Osteoblast (primary cell): ENCODE measurements around the gene NEK9. TPM values are rescaled to one million over a fixed set of nuclear protein-coding genes. Genes with fewer than 3 reads are reported as not detected.
A peak's percentile ranks its signal among the peaks of the same experiment; 100 is the strongest.

ENCODE experiments used
- DNase-seq: peaks from one replicate; pipeline ENCODE4 v3.0.0; 2011; ENCODE audit warnings: low spot score, mixed read lengths; ENCODE audit not compliant: insufficient read length; ENCODE audit errors: missing footprints
- H2AFZ ChIP-seq: 2 replicates; pipeline ENCODE4 v1.6.0; 2011; ENCODE audit warnings: mild to moderate bottlenecking, low read length
- H3K27ac ChIP-seq: 2 replicates; pipeline ENCODE4 v1.5.1; 2011; ENCODE audit warnings: mild to moderate bottlenecking, low read depth, low read length, moderate library complexity
- H3K27me3 ChIP-seq: 2 replicates; pipeline ENCODE4 v1.6.0; 2012; ENCODE audit warnings: mild to moderate bottlenecking, control low read depth, inconsistent platforms, low read length, moderate library complexity; ENCODE audit not compliant: insufficient read depth
- H3K36me3 ChIP-seq: 2 replicates; pipeline ENCODE4 v1.5.1; 2011; ENCODE audit warnings: mild to moderate bottlenecking, low read length, control low read depth, moderate library complexity; ENCODE audit not compliant: insufficient read depth
- H3K4me1 ChIP-seq: 2 replicates; pipeline ENCODE4 v1.5.1; 2011; ENCODE audit warnings: mild to moderate bottlenecking, low read length, control low read depth, moderate library complexity; ENCODE audit not compliant: insufficient read depth
- H3K4me2 ChIP-seq: 2 replicates; pipeline ENCODE4 v1.6.0; 2011; ENCODE audit warnings: mild to moderate bottlenecking, low read length; ENCODE audit not compliant: insufficient read depth
- H3K4me3 ChIP-seq: fragments of 200-600 bp; sonication (generic); 3 replicates; pipeline ENCODE4 v1.5.1; 2012; ENCODE audit warnings: mild to moderate bottlenecking, low read length, inconsistent platforms; ENCODE audit not compliant: insufficient read depth
- H3K79me2 ChIP-seq: 2 replicates; pipeline ENCODE4 v1.6.0; 2012; ENCODE audit warnings: mild to moderate bottlenecking, low read length, control low read depth, inconsistent platforms; ENCODE audit not compliant: insufficient read depth
- H3K9me3 ChIP-seq: 2 replicates; pipeline ENCODE4 v1.5.1; 2011; ENCODE audit warnings: low read depth, low read length, control low read depth
- H4K20me1 ChIP-seq: 2 replicates; pipeline ENCODE4 v1.6.0; 2012; ENCODE audit warnings: mild to moderate bottlenecking, low read length, control low read depth; ENCODE audit not compliant: insufficient read depth
- total RNA-seq: library from RNA; depleted of rRNA; stranded (reverse); fragments of >200 nt; gene quantifications from 2 replicates; pipeline ENCODE4 v1.2.3, GENCODE V29; 2012
- TF ChIP-seq, protein P1 (sequence below): IDR thresholded peaks from 2 replicates; pipeline ENCODE4 v1.5.1; 2011; ENCODE audit warnings: mild to moderate bottlenecking, low read depth, low read length, moderate library complexity; ENCODE audit errors: extremely low read depth

The NEK9 gene
- total RNA-seq, 1 donor, result 42.7 TPM

DNA sequence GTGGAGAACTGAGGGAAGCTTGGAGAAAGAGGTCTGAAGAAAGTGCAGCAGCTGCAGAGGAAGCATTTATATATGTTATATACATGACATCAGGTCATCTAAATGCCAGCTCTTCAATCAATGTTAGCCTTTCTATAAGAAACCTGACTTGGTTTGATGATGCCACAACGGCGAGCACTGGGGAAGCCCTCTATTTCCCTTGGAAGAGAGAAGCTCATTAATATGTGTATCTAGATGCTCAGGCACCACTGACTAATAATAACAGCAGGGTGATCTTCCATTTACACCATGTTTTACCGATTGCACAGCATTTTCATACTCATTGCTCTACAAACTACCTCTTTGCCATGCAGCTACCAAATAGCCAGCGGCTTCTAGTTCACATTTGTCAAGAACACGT is 63.8 kb downstream of the NEK9 start:
- no peak for DNase-seq
- no peaks in the 10 kb centered on the region for H3K9me3 ChIP-seq
- no peaks in the 10 kb centered on the region for H4K20me1 ChIP-seq
- peak overlapping the region; percentile 95 for H2AFZ ChIP-seq
- TF ChIP-seq, protein P1, sequence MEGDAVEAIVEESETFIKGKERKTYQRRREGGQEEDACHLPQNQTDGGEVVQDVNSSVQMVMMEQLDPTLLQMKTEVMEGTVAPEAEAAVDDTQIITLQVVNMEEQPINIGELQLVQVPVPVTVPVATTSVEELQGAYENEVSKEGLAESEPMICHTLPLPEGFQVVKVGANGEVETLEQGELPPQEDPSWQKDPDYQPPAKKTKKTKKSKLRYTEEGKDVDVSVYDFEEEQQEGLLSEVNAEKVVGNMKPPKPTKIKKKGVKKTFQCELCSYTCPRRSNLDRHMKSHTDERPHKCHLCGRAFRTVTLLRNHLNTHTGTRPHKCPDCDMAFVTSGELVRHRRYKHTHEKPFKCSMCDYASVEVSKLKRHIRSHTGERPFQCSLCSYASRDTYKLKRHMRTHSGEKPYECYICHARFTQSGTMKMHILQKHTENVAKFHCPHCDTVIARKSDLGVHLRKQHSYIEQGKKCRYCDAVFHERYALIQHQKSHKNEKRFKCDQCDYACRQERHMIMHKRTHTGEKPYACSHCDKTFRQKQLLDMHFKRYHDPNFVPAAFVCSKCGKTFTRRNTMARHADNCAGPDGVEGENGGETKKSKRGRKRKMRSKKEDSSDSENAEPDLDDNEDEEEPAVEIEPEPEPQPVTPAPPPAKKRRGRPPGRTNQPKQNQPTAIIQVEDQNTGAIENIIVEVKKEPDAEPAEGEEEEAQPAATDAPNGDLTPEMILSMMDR, result no peak
- H3K36me3 ChIP-seq, result no peaks in the 10 kb centered on the region
- H3K4me2 ChIP-seq, result peak overlapping the region; percentile 98
- H3K79me2 ChIP-seq, result peaks cover 22% of the 10 kb centered on the region
- H3K27ac ChIP-seq, result peak overlapping the region; percentile 68
- peaks cover 8% of the 10 kb centered on the region for H3K4me1 ChIP-seq
- peak overlapping the region; percentile 93 for H3K4me3 ChIP-seq
- H3K27me3 ChIP-seq, result no peaks in the 10 kb centered on the region

DNA sequence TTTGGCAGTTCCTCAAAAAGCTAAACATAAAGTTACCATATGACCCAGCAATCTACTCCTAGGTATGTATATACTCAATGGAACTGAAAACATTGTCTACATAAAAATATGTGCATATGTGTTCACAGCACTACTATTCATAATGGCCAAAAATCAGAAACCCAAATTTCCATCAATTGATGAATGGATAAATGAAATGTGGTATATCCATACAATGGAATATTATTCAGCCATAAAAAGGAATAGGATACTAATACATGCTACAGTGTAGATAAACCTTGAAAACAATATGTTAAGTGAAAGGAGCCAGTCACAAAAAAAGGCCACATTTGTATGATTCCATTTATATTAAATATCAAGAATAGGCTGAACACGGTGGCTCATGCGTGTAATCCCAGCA is 66.4 kb downstream of the NEK9 start:
- Histone ChIP-seq H4K20me1 (no peaks in the 10 kb centered on the region), H3K4me1 (peaks cover 7% of the 10 kb centered on the region), H3K4me2 (no peak overlapping the region), H3K79me2 (peaks cover 28% of the 10 kb centered on the region), H3K36me3 (no peaks in the 10 kb centered on the region), H3K27ac (no peak overlapping the region), H3K4me3 (no peak overlapping the region), H2AFZ (no peak overlapping the region), H3K27me3 (no peaks in the 10 kb centered on the region), H3K9me3 (no peaks in the 10 kb centered on the region)
- no peak for DNase-seq
- TF ChIP-seq, protein P1, result no peak

DNA sequence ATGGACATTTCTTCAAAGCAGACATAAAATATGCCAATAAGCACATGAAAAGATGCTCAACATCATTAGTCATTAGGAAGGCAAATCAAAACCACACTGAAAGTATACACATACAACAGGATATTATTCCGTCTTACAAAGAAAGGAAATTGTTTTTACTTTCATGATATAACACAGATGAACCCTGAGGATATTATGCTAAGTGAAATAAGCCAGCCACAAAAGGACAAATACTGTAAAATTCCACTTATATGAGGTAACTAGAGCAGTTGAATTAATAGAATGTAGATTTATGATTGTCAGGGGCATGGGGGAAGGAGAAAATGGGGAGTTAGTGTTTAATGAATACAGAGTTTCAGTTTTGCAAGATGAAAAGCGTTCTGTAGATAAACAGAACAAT is 67.2 kb downstream of the NEK9 start:
- H3K79me2 ChIP-seq, result peaks cover 28% of the 10 kb centered on the region
- no peak for DNase-seq

DNA sequence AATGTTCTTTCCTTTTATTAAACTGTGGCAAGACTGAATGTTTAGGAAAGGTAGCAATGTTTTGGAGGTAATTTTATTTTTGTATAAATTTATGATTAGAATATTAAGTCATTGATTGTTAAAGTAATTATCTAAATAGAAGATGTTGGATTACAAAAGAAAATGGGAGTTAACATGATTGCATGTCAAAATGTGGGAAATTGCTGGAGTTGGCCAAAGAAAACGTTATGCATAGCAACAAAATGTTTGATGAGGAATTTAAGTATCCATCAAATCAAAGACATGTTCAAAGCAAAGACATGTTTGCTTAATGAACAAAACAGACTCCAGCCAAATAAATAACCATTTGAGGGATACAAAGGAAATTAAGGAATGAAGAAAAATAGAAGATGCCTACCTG is 72.4 kb downstream of the NEK9 start:
- Histone ChIP-seq H3K4me3 (no peak overlapping the region), H3K36me3 (no peaks in the 10 kb centered on the region), H3K79me2 (peaks cover 12% of the 10 kb centered on the region), H2AFZ (no peak overlapping the region), H3K27me3 (no peaks in the 10 kb centered on the region), H3K4me2 (no peak overlapping the region), H4K20me1 (no peaks in the 10 kb centered on the region), H3K4me1 (peaks cover 10% of the 10 kb centered on the region), H3K27ac (no peak overlapping the region), H3K9me3 (no peaks in the 10 kb centered on the region)
- DNase-seq, result no peak
- TF ChIP-seq, protein P1, result no peak

More for the DNA sequence above, 67.2 kb downstream of the NEK9 start:
- TF ChIP-seq, protein P1, result no peak
- H3K36me3 ChIP-seq, result no peaks in the 10 kb centered on the region
- H3K27me3 ChIP-seq, result no peaks in the 10 kb centered on the region
- peaks cover 7% of the 10 kb centered on the region for H3K4me1 ChIP-seq
- no peak overlapping the region for H3K27ac ChIP-seq
- no peak overlapping the region for H3K4me2 ChIP-seq
- no peaks in the 10 kb centered on the region for H4K20me1 ChIP-seq
- H3K9me3 ChIP-seq, result no peaks in the 10 kb centered on the region
- no peak overlapping the region for H3K4me3 ChIP-seq
- no peak overlapping the region for H2AFZ ChIP-seq
